Fibroblast of lung (primary cell): ENCODE results near the gene TFEC. TPM values are rescaled to one million over a fixed set of nuclear protein-coding genes. Genes with fewer than 3 reads are reported as not detected.
"Not testable (repeated sequence)": the region's sequence is repeated elsewhere in the genome, so short reads cannot be mapped to it uniquely, and the experiment has no call there.

ENCODE experiments used
- DNase-seq, 2 donors: peaks; one replicate each; pipeline versions ENCODE4 v3.0.0 to v3.0.0-alpha.2; 2010; ENCODE audit warnings: low read depth in 2 of 2
- H2AFZ ChIP-seq: 2 replicates; pipeline ENCODE4 v1.5.1; 2012; ENCODE audit warnings: low read length, control low read depth, inconsistent platforms
- H3K27ac ChIP-seq: 2 replicates; pipeline ENCODE4 v1.5.1; 2011; ENCODE audit warnings: low read length, control low read depth; ENCODE audit not compliant: insufficient read depth
- H3K27me3 ChIP-seq: 2 replicates; pipeline ENCODE4 v1.5.1; 2011; ENCODE audit warnings: mild to moderate bottlenecking, low read length; ENCODE audit not compliant: control insufficient read depth, insufficient read depth
- H3K36me3 ChIP-seq: 2 replicates; pipeline ENCODE4 v1.5.1; 2011; ENCODE audit warnings: low read length; ENCODE audit not compliant: control insufficient read depth, insufficient read depth
- H3K4me1 ChIP-seq: 2 replicates; pipeline ENCODE4 v1.5.1; 2011; ENCODE audit warnings: low read length; ENCODE audit not compliant: control insufficient read depth, insufficient read depth; ENCODE audit errors: extremely low read depth
- H3K4me2 ChIP-seq: 2 replicates; pipeline ENCODE4 v1.5.1; 2011; ENCODE audit warnings: low read length, control low read depth; ENCODE audit not compliant: insufficient read depth; ENCODE audit errors: extremely low read depth
- H3K4me3 ChIP-seq, 4 experiments: fragments of 200-600 bp in 1 of 4; sonication (generic) in 1 of 4; replicated peaks in 1 of 4; 2 replicates each; pipeline ENCODE4 v1.5.1; 2011 to 2016; ENCODE audit warnings: low read length in 4 of 4, low read depth in 3 of 4, mild to moderate bottlenecking in 3 of 4, control low read depth in 2 of 4, inconsistent platforms in 1 of 4, mixed read lengths in 1 of 4; ENCODE audit not compliant: insufficient read depth in 1 of 4; ENCODE audit errors: control extremely low read depth in 1 of 4
- H3K79me2 ChIP-seq: 2 replicates; pipeline ENCODE4 v1.5.1; 2012; ENCODE audit warnings: mild to moderate bottlenecking, low read length, inconsistent platforms; ENCODE audit not compliant: control insufficient read depth, insufficient read depth
- H3K9ac ChIP-seq: 2 replicates; pipeline ENCODE4 v1.5.1; 2011; ENCODE audit warnings: mild to moderate bottlenecking, low read length, control low read depth; ENCODE audit not compliant: insufficient read depth
- H3K9me3 ChIP-seq: 2 replicates; pipeline ENCODE4 v1.5.1; 2012; ENCODE audit warnings: low read depth, low read length; ENCODE audit not compliant: control insufficient read depth, insufficient read depth
- H4K20me1 ChIP-seq: 2 replicates; pipeline ENCODE4 v1.5.1; 2011; ENCODE audit warnings: low read length; ENCODE audit not compliant: control insufficient read depth, insufficient read depth; ENCODE audit errors: extremely low read depth
- CTCF ChIP-seq, 2 donors: IDR thresholded peaks in 1 of 2; conservative IDR thresholded peaks in 1 of 2; 1 replicate in 1 of 2; 2 replicates in 1 of 2; pipeline ENCODE4 v1.5.1; 2011 to 2012; ENCODE audit warnings: low read length in 2 of 2, control low read depth in 1 of 2, inconsistent platforms in 1 of 2, low read depth in 1 of 2, mild to moderate bottlenecking in 1 of 2
- EZH2 ChIP-seq: IDR thresholded peaks from 2 replicates; pipeline ENCODE4 v1.5.1; 2012; ENCODE audit warnings: low read length, control low read depth, mild to moderate bottlenecking; ENCODE audit errors: missing control alignments
- polyA plus RNA-seq, 2 donors: library from polyadenylated mRNA; depleted of rRNA in 1 of 2; stranded (reverse) in 1 of 2; unstranded in 1 of 2; fragments of >200 nt; gene quantifications; 2 replicates each; pipeline ENCODE4 v1.2.1, GENCODE V29; 2011 to 2012; ENCODE audit warnings: missing spikeins in 1 of 2
- total RNA-seq: library from RNA; depleted of rRNA; stranded (reverse); fragments of >200 nt; gene quantifications from 2 replicates; pipeline ENCODE4 v1.2.1, GENCODE V29; 2014

TFEC gene
- total and polyA plus RNA-seq, 2 donors (not counting 1 experiment from before 2014, with no cell fraction given), result 0.05 to 0.17 TPM

DNA sequence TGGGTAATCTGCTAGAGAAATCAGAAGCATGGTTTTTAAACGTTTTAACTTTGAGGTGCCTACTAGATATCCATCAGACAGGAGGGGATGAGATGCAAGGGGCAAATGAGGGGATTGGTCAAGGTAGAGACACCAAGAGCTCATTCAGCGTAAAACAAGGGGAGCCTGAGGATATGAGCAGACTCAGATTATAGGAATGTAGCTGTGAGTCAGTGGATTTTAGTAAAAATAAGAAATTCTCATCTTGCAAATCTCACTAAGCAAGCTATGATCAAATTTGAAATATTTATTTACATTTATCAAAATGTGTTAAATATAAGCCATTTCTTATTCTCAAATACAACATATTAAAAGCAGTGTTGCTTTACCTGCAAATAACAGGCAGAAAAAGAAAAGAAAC is 21.4 kb upstream of the TFEC start:
- TF ChIP-seq EZH2 (no peak), CTCF (conservative IDR thresholded peaks at IDR 0.05 in 1 of 2, IDR thresholded peaks at IDR 0.05 in 1 of 2; ENCODE audit: low read depth in 1 of 2, low read length in 2 of 2) (no peak)
- Histone ChIP-seq H3K27ac (no peak overlapping the region), H3K9ac (no peak overlapping the region), H3K4me3 (no peak overlapping the region), H3K79me2 (no peaks in the 10 kb centered on the region), H2AFZ (no peak overlapping the region), H3K36me3 (no peaks in the 10 kb centered on the region), H4K20me1 (no peaks in the 10 kb centered on the region), H3K27me3 (no peaks in the 10 kb centered on the region), H3K9me3 (no peaks in the 10 kb centered on the region), H3K4me1 (no peaks in the 10 kb centered on the region), H3K4me2 (no peak overlapping the region)
- peak in 1 of 2 donors; percentile 20 for DNase-seq

DNA sequence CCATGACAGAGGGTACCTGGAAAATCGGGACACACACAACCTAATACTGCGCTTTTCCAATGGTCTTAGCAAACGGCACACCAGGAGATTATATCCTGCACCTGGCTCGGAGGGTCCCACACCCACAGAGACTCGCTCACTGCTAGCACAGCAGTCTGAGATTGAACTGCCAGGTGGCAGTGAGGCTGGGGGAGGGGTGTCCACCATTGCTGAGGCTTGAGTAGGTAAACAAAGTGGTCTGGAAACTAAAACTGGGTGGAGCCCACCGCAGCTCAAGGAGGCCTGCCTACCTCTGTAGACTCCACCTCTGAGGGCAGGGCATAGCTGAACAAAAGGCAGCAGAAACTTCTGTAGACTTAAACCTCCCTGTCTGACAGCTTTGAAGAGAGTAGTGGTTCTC is 16.7 kb upstream of the TFEC start:
- H3K4me3 ChIP-seq, H3K27me3 ChIP-seq, DNase-seq, H3K27ac ChIP-seq, H3K79me2 ChIP-seq, H3K36me3 ChIP-seq, H3K9me3 ChIP-seq, H2AFZ ChIP-seq, H3K4me2 ChIP-seq, H3K4me1 ChIP-seq, H4K20me1 ChIP-seq, H3K9ac ChIP-seq: not testable (repeated sequence)

DNA sequence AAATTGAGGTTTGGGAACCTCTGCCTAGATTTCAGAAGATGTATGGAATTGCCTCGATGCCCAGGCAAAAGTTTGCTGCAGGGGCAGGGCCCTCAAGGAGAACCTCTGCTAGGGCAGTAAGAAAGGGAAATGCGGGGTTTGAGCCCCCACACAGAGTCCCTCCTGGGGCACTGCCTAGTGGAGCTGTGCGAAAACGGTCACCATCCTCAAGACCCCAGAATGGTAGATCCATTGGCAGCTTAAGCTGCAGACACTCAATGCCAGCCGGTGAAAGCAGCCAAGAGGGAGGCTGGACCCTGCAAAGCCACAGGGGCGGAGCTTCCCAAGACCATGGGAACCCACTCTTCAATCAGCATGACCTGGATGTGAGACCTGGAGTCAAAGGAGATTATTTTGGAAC is 15.0 kb upstream of the TFEC start:
- no peaks in the 10 kb centered on the region for H3K79me2 ChIP-seq
- DNase-seq, result no peak
- H4K20me1 ChIP-seq, result no peaks in the 10 kb centered on the region
- no peaks in the 10 kb centered on the region for H3K36me3 ChIP-seq
- no peaks in the 10 kb centered on the region for H3K4me1 ChIP-seq
- no peak overlapping the region for H3K27ac ChIP-seq
- TF ChIP-seq EZH2 (no peak), CTCF (conservative IDR thresholded peaks at IDR 0.05 in 1 of 2, IDR thresholded peaks at IDR 0.05 in 1 of 2; ENCODE audit: low read depth in 1 of 2, low read length in 2 of 2) (no peak)
- H2AFZ ChIP-seq, result no peak overlapping the region
- H3K4me2 ChIP-seq, result no peak overlapping the region
- no peaks in the 10 kb centered on the region for H3K9me3 ChIP-seq
- no peak overlapping the region for H3K9ac ChIP-seq
- H3K27me3 ChIP-seq, result no peaks in the 10 kb centered on the region
- H3K4me3 ChIP-seq, result no peak overlapping the region

- no peaks in the 10 kb centered on the region for H3K4me1 ChIP-seq
- H3K4me3 ChIP-seq, result no peak overlapping the region
- H2AFZ ChIP-seq, result no peak overlapping the region
- no peaks in the 10 kb centered on the region for H3K27me3 ChIP-seq
- no peak overlapping the region for H3K9ac ChIP-seq
- H3K36me3 ChIP-seq, result no peaks in the 10 kb centered on the region
- H3K79me2 ChIP-seq, result no peaks in the 10 kb centered on the region
- no peaks in the 10 kb centered on the region for H3K9me3 ChIP-seq
- no peak for DNase-seq
- no peak overlapping the region for H3K27ac ChIP-seq
- H3K4me2 ChIP-seq, result no peak overlapping the region
- H4K20me1 ChIP-seq, result no peaks in the 10 kb centered on the region
- TF ChIP-seq CTCF (conservative IDR thresholded peaks at IDR 0.05 in 1 of 2, IDR thresholded peaks at IDR 0.05 in 1 of 2; ENCODE audit: low read depth in 1 of 2, low read length in 2 of 2), result no peak
- TF ChIP-seq EZH2, result no peak
Measured at GRCh38 chr7:116041615-116042014, 11.1 kb upstream of the TFEC start.
